DMS79 (cell line): Measurements from ENCODE around the gene TMEM74B.
"Not testable (repeated sequence)": the region's sequence is repeated elsewhere in the genome, so short reads cannot be mapped to it uniquely, and the experiment has no call there.

Experiments
- DNase-seq: peaks from one replicate; lab custom pipeline; 2025; lab: John Stamatoyannopoulos, UW

Gene TMEM74B

GRCh38 chr20:1184638-1185315 is at the start of gene TMEM74B:
Gene TMEM74B, minus strand, starts transcription at chr20:1184981. Its CDS starts 1,180 bp downstream, at chr20:1183801.
- no peak for DNase-seq

GRCh38 chr20:1232286-1233111 is 47.7 kb upstream of the TMEM74B start:
- no peak for DNase-seq

- DNase-seq = no peak
Observed at GRCh38 chr20:1229541-1229940, 44.8 kb upstream of the TMEM74B start.

- DNase-seq = no peak
Observed at GRCh38 chr20:1225783-1226654, 41.2 kb upstream of the TMEM74B start, which contains the start of gene RAD21L1. Gene RAD21L1, plus strand, starts transcription at chr20:1226044. Its CDS starts 2,410 bp downstream, at chr20:1228454.

DNA sequence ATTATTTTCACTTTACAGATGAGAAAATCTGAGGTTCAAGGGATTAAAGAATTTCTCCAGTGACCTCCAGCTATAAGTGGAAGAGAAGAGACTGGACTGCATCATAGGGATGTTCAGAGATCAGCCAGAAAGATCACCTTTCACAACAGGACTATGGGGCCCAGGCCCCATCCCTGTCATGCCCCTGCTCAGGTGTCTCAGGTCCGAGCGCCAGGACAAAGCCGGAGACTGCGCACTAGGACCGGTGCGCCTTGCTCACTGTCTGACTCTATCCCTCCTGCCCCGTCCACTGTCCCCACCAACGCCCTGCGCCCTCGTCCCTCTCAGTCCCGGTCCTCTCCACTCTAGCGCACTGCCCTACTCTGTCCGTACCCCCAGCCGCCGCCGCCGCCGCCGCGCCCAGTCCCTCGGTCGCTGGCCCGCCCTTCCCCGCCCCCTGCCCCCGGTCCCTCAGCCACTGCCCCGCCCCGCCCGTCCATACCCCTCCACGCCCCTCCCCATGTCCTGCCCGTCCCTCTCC is 40.5 kb upstream of the TMEM74B start:
- DNase-seq = no peak

GRCh38 chr20:1224205-1224890 is 39.6 kb upstream of the TMEM74B start:
- no peak for DNase-seq

GRCh38 chr20:1222750-1223149 is 38.0 kb upstream of the TMEM74B start:
- DNase-seq = not testable (repeated sequence)

GRCh38 chr20:1216527-1217427 is 32.0 kb upstream of the TMEM74B start:
- not testable (repeated sequence) for DNase-seq

DNA sequence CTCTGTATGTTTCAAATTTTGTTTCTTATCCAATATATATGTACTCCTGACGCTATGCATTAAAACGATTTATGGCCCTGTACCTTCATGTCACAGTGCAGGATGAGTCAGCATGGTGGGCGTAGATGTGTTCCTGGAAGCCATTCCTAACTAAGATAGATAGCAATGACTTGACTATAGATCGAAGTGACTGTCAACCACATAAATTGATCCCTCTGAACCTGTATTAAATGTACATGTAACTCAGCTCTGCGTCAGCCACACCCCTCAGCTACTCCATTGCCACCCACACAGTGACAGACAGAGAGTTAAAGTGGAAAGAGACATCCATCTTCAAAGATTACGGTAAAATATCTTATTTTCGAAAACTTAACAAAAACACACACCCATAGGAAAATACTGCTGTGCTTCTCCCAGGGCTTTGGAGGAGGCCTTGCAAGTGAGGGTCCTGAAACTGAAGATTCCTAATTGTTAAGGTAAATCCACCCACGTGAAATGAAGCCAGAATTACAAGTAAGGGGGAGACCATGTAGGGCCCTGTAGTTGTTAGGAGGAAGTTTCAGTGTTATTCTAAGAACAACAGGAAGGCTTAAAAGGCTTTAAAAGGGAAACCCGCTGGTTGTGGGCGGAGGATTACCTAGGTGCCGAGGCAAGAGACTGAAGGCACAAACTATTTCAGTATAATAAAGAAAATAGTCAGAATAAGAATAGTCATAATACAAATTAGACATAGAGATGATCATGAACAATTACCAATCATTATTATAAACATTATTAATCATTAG is 30.8 kb upstream of the TMEM74B start:
- no peak for DNase-seq

- DNase-seq = no peak
Observed at GRCh38 chr20:1214838-1215261, 30.1 kb upstream of the TMEM74B start.

DNA sequence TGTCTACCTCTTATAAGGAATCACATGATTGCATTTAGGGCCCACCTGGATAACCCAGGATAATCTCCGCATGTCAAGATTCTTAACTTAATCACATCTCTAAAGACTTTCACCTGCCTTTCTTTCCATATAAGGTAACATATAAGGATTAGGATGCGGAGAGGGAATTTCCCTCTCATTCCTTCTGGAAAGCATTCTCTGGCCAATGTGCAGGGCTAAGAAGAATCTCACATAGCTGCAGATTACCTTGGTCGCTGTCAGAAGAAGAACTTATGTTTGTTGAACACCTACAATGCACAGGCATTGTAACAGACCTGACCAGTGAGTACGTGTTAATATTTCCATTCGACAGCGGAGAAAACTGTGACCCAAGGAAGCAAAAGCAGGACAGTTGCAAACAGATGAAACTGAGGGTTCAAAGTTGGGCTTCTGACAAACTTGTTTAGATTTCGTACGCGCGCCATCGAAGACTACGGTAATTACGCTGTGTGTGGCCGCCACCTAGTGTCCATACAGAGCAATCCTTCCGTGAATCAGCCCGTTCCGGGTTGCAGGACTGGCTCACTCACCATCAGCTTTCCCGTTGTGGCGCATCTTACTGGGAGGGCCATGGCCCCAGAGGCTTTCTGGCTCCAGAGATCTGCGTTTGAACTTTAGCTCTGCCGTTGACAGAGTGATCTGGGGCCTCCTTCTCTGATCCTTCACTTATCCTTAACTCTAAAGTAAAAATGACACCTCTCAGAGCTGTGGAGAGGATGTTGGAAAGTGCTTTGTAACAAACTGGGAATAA is 28.0 kb upstream of the TMEM74B start:
- DNase-seq = peak; percentile 2

DNA sequence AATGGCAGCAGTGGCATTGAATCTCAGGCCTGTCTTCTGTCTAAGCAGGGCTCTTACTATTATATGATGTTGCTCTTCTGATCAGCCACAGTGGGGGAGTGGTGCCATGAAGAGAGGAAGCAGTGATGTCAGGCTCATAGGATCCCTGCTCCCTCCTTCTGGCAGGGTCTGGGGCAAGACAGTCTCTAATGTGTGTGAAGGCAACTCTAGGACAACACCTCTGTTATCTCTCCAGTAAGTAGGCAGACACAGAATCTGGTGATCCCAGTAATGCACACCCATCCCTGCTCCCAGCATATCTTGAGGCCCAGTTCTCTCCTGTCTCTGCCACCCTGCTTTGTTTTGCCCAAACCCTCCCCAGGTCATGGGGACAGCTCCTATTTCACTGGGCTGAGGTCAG is 27.2 kb upstream of the TMEM74B start:
- no peak for DNase-seq

GRCh38 chr20:1210501-1210900 is 25.7 kb upstream of the TMEM74B start:
- DNase-seq = no peak

DNA sequence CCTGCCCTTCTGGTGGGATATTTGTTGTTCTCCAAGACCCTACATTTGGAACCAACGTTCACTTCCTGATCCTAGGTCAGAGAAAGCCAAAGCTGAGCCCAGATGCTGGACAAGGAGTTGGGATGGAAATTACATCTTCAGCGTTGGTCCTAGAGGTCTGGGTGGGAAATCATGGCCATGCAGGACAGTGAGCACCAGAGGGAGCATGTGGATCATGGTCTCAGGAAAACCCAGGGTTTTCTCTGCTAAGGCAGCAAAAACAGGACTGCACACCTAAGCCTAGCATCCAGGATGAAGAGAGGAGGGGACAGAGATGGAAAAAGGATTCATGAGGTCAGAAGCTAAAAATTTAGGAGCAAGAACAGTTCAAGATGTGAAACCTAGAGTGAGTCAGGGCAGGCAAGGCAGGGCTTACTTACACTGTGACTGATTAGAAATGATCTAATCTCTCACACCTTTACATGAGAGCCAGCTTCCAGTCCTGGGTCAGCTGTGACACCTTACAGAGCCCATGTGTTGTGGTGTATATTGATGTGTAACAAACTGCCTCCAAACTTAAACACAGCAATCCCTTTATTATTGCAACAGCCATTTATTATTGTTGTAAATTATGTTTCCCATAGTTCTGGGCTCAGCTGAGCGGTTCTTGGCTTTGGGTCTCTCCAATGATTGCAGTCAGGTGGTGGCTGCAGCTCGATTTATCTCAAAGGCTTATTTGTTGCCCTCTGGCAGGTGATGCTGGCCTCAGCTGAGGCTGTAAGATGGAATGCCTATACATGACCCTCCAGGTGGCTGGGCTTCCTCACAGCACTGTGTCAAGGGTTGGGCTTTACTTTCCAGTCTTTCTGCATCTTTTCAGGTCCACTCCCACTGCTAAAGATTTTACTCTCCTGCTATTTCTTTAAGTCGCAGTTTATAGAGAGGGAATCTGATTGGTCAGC is 24.9 kb upstream of the TMEM74B start:
- DNase-seq = no peak

- no peak for DNase-seq
Observed at GRCh38 chr20:1207293-1207878, 22.6 kb upstream of the TMEM74B start.

- DNase-seq = no peak
Observed at GRCh38 chr20:1206366-1207148, 21.8 kb upstream of the TMEM74B start.
